HG03103 (cell line): ENCODE data around the gene ZNF32.
"Not testable (repeated sequence)": the region's sequence is repeated elsewhere in the genome, so short reads cannot be mapped to it uniquely, and the experiment has no call there.

Experiments used
- ATAC-seq: cut with Tn5 transposase; IDR thresholded peaks from one replicate; pipeline ENCODE4 v1.9.1; 2021; ENCODE audit warnings: low read depth; ENCODE audit not compliant: unreplicated experiment

Gene ZNF32

GRCh38 chr10:43644252-43644651 lies 4.4 kb downstream of the ZNF32 start:
- ATAC-seq: no peak

- ATAC-seq: no peak
Observed at GRCh38 chr10:43640603-43641002, 8.1 kb downstream of the ZNF32 start.

GRCh38 chr10:43635816-43636215 lies 12.9 kb downstream of the ZNF32 start:
- not testable (repeated sequence) for ATAC-seq

- ATAC-seq: no peak
Observed at GRCh38 chr10:43628956-43629355, 19.7 kb downstream of the ZNF32 start.

GRCh38 chr10:43627942-43628341 lies 20.7 kb downstream of the ZNF32 start:
- no peak for ATAC-seq

GRCh38 chr10:43623351-43623750 lies 25.3 kb downstream of the ZNF32 start:
- ATAC-seq: no peak

GRCh38 chr10:43622038-43622437 lies 26.6 kb downstream of the ZNF32 start:
- no peak for ATAC-seq

- ATAC-seq: no peak
Observed at GRCh38 chr10:43619368-43619767, 29.3 kb downstream of the ZNF32 start.

- no peak for ATAC-seq
Observed at GRCh38 chr10:43616697-43617370, 31.8 kb downstream of the ZNF32 start.

- ATAC-seq: no peak
Observed at GRCh38 chr10:43610636-43611035, 38.0 kb downstream of the ZNF32 start.

- ATAC-seq: no peak
Observed at GRCh38 chr10:43607199-43607573, 41.5 kb downstream of the ZNF32 start.

- ATAC-seq: peak; percentile 98
Observed at GRCh38 chr10:43606323-43607198, 42.1 kb downstream of the ZNF32 start, which contains the start of gene ZNF485. ZNF485 (plus strand) TSS chr10:43606438; CDS start chr10:43607051, 613 bp downstream.

GRCh38 chr10:43605850-43606322 lies 42.8 kb downstream of the ZNF32 start:
- ATAC-seq: peak; percentile 9

GRCh38 chr10:43601576-43601975 lies 47.1 kb downstream of the ZNF32 start:
- not testable (repeated sequence) for ATAC-seq

- ATAC-seq: no peak
Observed at GRCh38 chr10:43599333-43599732, 49.3 kb downstream of the ZNF32 start.

- ATAC-seq: no peak
Observed at GRCh38 chr10:43598446-43598845, 50.2 kb downstream of the ZNF32 start.

- ATAC-seq: no peak
Observed at GRCh38 chr10:43596546-43596945, 52.1 kb downstream of the ZNF32 start.

- ATAC-seq: peak; percentile 55
Observed at GRCh38 chr10:43595739-43596298, 52.9 kb downstream of the ZNF32 start.

GRCh38 chr10:43594944-43595589 lies 53.6 kb downstream of the ZNF32 start:
- peak; percentile 88 for ATAC-seq
